Measurements from ENCODE around the gene PARVB.

DNA sequence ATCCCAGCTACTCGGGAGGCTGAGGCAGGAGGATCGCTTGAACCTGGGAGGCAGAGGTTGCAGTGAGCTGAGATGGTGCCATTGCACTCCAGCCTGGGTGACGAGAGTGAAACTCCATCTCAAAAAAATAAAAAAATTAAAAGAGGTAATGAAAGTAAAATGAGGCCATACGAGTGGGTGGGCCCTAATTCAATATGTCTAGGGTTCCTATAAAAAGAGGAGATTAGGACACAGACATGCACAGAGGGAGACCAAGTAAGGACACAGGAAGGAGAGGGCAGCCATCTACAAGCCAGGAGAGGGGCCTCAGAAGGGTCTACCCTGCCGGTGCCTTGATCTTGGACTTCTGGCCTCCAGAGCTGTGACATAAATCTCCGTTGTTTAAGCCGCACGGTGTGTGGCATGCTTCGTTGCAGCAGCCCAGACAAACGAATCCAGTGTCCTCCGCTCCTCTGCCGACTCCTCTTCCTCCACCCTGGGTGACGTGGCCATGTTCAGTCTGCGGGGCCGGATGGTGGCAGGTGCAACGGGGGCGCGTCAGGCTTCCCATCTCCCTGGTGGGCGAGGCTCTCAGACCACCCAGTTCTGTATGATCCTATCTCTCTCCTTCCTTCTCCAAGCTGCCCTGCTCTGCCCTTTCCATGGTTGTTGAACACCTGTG, 105.0 kb downstream of the PARVB start:
- TF ChIP-seq, protein P1, sequence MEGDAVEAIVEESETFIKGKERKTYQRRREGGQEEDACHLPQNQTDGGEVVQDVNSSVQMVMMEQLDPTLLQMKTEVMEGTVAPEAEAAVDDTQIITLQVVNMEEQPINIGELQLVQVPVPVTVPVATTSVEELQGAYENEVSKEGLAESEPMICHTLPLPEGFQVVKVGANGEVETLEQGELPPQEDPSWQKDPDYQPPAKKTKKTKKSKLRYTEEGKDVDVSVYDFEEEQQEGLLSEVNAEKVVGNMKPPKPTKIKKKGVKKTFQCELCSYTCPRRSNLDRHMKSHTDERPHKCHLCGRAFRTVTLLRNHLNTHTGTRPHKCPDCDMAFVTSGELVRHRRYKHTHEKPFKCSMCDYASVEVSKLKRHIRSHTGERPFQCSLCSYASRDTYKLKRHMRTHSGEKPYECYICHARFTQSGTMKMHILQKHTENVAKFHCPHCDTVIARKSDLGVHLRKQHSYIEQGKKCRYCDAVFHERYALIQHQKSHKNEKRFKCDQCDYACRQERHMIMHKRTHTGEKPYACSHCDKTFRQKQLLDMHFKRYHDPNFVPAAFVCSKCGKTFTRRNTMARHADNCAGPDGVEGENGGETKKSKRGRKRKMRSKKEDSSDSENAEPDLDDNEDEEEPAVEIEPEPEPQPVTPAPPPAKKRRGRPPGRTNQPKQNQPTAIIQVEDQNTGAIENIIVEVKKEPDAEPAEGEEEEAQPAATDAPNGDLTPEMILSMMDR (IDR thresholded peaks at IDR 0.05), result no peak
- no peak for TF ChIP-seq POLR2A (IDR thresholded peaks at IDR 0.05)

Data from uterus (tissue), 2 donors.